Right lobe of liver (tissue), 4 donors: ENCODE data around the gene AMN1.

Source experiments
- POLR2A ChIP-seq: fragments of 450-650 bp; IDR thresholded peaks from one replicate; pipeline ENCODE4 v1.6.1; 2017; ENCODE audit warnings: antibody characterized with exemption, mild to moderate bottlenecking
- TF ChIP-seq, protein P1 (sequence below), 4 donors: fragments of 200-600 bp in 3 of 4; fragments of 450-650 bp in 1 of 4; IDR thresholded peaks; one replicate each; pipeline versions ENCODE4 v1.5.1 to v1.8.0; 2016 to 2022; ENCODE audit warnings: antibody characterized with exemption in 4 of 4, mild to moderate bottlenecking in 2 of 4
- donor health status: DM: no; HTN: no; CAD: no.
- donor health status: DM: no; HTN: no; CAD: no.
- donor health status: DM: no; HTN: yes; CAD: no.

GRCh38 chr12:31724557-31724956 lies 4.3 kb downstream of the AMN1 start:
- TF ChIP-seq, protein P1, sequence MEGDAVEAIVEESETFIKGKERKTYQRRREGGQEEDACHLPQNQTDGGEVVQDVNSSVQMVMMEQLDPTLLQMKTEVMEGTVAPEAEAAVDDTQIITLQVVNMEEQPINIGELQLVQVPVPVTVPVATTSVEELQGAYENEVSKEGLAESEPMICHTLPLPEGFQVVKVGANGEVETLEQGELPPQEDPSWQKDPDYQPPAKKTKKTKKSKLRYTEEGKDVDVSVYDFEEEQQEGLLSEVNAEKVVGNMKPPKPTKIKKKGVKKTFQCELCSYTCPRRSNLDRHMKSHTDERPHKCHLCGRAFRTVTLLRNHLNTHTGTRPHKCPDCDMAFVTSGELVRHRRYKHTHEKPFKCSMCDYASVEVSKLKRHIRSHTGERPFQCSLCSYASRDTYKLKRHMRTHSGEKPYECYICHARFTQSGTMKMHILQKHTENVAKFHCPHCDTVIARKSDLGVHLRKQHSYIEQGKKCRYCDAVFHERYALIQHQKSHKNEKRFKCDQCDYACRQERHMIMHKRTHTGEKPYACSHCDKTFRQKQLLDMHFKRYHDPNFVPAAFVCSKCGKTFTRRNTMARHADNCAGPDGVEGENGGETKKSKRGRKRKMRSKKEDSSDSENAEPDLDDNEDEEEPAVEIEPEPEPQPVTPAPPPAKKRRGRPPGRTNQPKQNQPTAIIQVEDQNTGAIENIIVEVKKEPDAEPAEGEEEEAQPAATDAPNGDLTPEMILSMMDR (IDR thresholded peaks at IDR 0.05), result no peak
- TF ChIP-seq POLR2A, result no peak
